ENCODE data around the gene EFNA5.

GRCh38 chr5:107391787-107392186 lies 278.9 kb downstream of the EFNA5 start:
- no peak for TF ChIP-seq CTCF (IDR thresholded peaks at IDR 0.05)
- no peak for TF ChIP-seq EP300 (IDR thresholded peaks at IDR 0.05; ENCODE audit: borderline replicate concordance in 1 of 2, low read depth in 1 of 2, low read length in 1 of 2)
- no peak for TF ChIP-seq YY1 (IDR thresholded peaks at IDR 0.05; ENCODE audit: low read depth)
- TF ChIP-seq EZH2phosphoT487 (IDR thresholded peaks at IDR 0.05; ENCODE audit: borderline replicate concordance, low read depth), result no peak
- TF ChIP-seq POLR2AphosphoS5 (IDR thresholded peaks at IDR 0.05; ENCODE audit: low read depth, low read length), result no peak

Data from SK-N-SH (cell line).